NOMO-1 treated with dmso at 0.1 percent for 144 hours (cell line): Measurements from ENCODE around the gene GPR17.

Source experiments
- DNase-seq: peaks from one replicate; lab custom pipeline; 2025; ENCODE audit not compliant: unreplicated experiment; lab: John Stamatoyannopoulos, UW

Gene GPR17

DNA sequence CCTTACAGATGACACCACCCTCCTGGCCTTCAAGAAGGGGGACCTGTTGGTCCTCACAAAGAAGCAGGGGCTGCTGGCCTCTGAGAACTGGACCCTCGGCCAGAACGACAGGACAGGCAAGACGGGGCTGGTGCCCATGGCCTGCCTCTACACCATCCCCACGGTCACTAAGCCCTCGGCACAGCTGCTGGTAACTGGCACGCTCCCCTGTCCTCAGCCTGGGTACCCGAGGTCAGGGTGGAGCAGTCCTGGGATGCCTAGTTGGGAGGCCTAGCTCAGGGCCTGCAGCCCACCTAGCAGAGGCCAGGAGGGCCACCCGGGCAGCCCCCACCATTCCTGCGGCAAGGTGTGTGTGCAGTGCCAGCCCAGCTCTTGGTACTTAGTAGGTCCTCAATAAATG lies 16.3 kb upstream of the GPR17 start:
- DNase-seq: no peak

- DNase-seq: no peak
Measured at GRCh38 chr2:127630096-127630863, 15.7 kb upstream of the GPR17 start.

DNA sequence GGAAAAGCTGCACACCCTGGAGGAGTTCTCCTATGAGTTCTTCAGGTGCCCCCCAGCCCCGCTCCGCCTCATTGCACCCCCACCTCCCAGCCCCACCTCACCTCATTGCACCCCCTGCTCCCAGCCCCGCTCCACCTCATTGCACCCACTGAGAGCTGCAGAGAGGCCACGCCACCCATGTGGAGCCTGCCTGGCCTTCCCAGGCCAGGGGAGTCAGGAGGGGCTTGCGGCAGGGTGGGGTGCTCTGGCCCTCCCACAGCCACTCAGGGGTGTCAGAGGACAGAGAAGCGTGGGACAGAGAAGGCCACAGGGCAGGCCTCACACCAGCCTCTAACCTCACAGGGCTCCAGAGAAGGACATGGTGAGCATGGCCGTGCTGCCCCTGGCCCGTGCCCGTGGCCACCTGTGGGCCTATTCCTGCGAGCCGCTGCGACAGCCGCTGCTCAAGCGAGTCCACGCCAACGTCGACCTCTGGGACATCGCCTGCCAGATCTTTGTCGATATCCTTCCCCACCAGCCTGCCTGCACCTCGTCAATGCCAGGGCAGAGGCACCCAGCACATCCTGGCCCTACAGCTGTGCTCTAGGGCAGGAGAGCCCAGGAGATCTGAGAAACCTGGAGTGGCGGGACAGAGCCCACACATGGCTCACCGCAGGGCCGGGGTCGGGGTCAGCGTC lies 15.0 kb upstream of the GPR17 start:
- DNase-seq: no peak

DNA sequence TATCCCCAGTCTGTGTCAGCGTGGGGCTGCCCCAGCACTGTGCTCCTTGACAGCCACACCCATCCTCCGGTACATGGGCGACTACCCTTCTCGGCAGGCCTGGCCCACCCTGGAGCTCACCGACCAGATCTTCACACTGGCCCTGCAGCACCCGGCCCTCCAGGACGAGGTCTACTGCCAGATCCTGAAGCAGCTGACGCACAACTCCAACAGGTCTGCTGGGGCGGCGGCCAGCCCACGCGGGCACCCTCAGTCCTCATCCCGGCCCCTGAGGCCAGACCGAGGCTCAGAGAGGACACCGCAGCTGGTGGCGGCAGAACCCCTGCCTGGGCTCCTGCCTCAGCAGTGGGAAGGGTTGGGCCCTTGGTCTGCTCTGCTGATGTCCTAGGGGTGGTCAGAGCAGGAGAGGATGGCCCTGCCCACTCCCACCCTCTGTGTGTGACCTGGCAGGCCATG lies 14.4 kb upstream of the GPR17 start:
- DNase-seq: no peak

GRCh38 chr2:127631997-127632581 lies 13.9 kb upstream of the GPR17 start:
- DNase-seq: no peak

- no peak for DNase-seq
Measured at GRCh38 chr2:127632592-127633489, 13.1 kb upstream of the GPR17 start.

- DNase-seq: no peak
Measured at GRCh38 chr2:127633556-127634065, 12.3 kb upstream of the GPR17 start.

GRCh38 chr2:127634066-127634617 lies 11.8 kb upstream of the GPR17 start:
- DNase-seq: no peak

DNA sequence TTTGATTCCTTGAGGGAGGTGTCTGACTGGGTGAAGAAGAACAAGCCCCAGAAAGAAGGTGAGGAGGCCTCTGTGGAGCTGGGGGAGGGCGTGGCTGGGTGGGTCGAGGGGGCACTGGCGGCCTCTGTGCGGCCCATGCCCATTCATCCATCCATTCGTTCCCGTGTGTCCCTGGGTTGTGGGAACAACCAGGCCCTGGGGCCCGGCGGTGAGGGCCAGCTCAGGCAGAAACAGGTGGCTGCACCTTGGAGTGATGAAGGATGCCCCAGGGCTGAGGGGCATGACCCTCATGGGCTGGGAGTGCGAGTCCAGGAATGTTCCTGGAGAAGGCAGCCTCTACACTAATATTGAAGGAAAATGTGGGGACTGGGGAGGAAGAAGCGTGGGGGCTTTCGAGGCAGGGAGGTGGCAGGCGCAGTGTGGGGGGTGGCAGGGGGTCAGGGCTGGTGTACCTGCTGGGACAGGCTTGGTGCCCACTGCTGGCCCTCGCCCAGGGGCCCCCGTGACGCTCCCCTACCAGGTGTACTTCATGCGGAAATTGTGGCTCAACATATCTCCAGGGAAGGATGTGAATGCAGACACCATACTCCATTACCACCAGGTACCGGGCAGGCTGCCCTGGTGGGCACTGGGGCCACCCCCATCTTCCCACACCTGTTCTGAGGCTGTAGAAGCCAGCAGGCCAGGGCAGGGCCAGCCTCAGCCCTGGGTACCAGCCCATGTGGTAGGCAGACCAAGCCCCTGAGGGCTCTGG lies 11.2 kb upstream of the GPR17 start:
- DNase-seq: no peak

DNA sequence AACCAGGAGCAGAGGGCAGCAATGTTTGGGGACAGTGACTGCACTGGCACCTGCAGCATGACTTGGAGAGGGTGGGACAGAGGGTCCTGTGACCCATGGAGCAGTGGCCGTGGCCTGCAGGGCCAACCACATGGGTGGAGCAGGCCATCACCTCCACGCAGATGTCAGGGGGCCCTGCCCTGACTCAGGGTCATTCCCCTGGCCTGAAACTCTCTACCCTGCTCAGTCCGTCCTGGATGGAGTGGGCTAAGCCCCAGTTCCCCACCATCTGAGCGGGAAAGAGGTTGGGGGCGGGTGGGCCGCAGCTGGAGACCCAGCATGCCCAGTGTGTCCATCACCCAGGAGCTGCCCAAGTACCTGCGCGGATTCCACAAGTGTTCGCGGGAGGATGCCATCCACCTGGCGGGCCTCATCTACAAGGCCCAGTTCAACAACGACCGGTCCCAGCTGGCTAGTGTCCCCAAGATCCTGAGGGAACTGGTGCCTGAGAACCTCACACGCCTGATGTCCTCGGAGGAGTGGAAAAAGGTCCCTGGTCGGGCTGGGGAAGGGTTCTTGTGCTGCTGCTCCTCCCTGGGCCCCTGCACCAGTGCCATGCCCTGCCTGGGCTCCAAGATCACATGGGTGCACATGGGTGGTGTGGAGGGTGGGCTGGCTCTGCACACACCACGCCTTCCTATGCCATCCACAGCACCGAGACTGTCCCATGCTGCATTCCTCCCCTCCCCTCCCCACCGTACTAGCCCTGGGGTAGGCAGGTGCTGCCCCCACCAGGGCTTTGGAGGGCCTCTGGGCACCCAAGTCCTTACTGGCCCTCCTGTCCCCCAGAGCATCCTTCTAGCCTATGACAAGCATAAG lies 10.3 kb upstream of the GPR17 start:
- DNase-seq: no peak

- no peak for DNase-seq
Measured at GRCh38 chr2:127636248-127637235, 9.4 kb upstream of the GPR17 start.

GRCh38 chr2:127637236-127637630 lies 8.7 kb upstream of the GPR17 start:
- DNase-seq: no peak

GRCh38 chr2:127637725-127638252 lies 8.2 kb upstream of the GPR17 start:
- DNase-seq: no peak

DNA sequence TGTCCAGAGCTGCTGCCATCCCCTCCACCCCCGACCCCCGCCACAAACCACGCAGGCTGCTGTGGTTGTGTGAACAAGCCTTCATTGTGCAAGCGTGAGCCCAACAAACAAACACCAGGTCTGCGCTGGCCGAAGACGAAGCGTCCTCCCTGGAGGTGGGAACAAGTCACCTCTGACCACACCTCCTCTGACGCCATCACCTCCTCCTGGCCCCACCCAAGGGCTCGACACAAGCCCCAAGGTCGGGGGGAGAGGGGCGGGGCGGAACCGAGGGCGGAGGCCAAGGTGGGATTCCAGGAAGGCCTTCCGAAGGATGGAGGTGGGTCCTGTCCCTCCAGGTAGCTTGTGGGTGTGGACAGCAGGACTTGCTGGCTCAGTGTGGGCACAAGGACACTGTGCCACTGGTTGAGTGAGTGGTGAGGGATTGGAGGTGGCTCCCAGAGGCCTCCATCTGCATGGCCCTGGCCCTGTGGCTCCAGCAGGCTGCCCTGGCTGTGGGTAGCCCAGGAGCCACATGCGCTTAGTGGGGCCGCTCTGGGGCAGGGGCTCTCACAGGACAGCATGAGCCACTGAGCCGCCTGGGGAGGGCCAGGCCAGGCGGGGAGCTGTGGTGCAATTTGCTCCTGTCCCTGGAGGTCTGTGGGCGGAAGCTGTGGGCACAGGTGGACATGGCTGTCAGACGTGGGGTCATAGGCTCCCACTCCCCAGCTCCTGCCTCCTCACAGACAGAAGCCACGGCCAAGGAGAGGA lies 7.4 kb upstream of the GPR17 start:
- DNase-seq: no peak

GRCh38 chr2:127639111-127639474 lies 6.9 kb upstream of the GPR17 start:
- DNase-seq: no peak

DNA sequence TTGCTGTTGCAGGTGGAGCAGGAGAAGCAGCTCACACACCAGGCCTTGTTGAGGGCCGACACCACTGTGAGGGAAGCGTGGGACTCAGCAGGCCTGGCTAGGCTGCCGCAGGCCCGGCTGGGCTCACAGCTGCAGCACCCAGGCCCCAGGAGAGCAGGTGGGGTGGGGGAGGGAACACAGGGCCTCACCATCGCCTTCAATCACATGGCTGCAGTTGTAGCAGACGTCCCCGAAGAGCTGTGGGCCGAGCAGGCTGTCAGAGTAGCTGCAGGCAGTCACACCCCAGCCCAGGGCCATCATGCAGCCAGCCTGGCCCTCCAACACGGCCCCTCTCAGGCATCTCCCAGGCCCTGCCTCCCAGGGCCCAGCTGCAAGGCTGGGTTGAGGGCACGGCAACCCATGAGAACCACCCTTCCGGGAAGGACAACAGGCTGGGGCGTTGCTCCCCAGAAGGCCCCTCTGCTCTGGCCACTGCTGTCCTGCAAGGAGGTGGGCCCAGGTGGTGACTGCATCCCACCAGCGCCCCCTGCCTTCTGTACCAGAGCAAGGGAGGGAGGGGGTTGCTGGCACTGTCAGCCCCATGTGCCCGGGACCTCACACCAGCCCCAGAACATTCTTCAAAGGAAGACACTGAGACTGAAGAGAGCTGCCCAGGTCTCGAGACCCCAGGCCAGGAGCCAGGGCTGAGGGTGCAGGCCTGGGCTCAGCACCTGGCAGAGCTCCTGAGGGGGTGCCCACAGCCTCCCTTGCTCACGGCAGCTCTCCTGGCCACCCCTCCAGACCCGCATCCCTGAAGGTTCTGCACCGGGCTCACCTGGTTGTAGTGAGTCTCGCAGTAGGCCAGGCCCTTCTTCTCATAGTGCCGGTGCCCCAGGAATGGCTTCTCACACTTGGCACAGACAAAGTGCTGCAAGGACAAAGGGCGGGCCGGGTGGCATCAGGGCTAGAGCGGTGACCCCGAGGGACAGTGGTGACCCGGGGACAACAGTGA lies 5.6 kb upstream of the GPR17 start:
- no peak for DNase-seq
